ENCODE results near the gene SPTLC3. TPM values are rescaled to one million over a fixed set of nuclear protein-coding genes. Genes with fewer than 3 reads are reported as not detected.

Gene SPTLC3
- total RNA-seq, 2 donors from 2014 or later: 5.2 to 24.5 TPM

- H3K4me3 ChIP-seq: no peak overlapping the region
- 88% methylated on average over 3 of the region's 3 CpGs for WGBS
- no peak overlapping the region for H3K27ac ChIP-seq
- no peaks in the 10 kb centered on the region for H3K9me3 ChIP-seq
- H3K27me3 ChIP-seq (replicated peaks; ENCODE audit: insufficient read depth): no peaks in the 10 kb centered on the region
- H3K36me3 ChIP-seq: no peaks in the 10 kb centered on the region
- DNase-seq (ENCODE audit: low spot score): no peak
- no peaks in the 10 kb centered on the region for H3K4me1 ChIP-seq (replicated peaks)
- TF ChIP-seq POLR2A (IDR thresholded peaks at IDR 0.05): no peak
- TF ChIP-seq POLR2AphosphoS5 (IDR thresholded peaks at IDR 0.05): no peak
- no peak for TF ChIP-seq CTCF (IDR thresholded peaks at IDR 0.05)
- intact Hi-C loops (cut with DNase I): no loop called here
Observed at GRCh38 chr20:12998046-12998445, 10.7 kb upstream of the SPTLC3 start.

DNA sequence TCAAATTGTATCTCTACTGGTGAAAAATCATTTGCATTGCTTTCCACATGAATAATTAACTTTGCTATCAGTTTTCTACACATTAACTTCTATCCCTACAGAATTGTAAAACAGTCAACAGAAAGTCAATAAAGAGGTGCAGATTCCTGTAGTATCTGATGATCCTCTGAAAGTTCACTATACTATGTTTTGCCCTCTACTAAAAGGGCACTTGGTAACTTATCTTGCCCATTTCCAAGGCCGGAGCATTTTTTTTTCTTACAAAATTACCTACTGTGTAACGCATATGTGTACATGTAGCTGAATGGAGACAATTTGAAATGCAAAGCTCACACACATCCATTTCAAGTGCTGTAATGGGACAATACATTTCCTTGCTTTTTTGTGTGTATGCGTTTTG is 9.6 kb upstream of the SPTLC3 start:
- no peaks in the 10 kb centered on the region for H3K36me3 ChIP-seq
- intact Hi-C loops (cut with DNase I): no loop called here
- TF ChIP-seq POLR2AphosphoS5 (IDR thresholded peaks at IDR 0.05) (no peak), POLR2A (IDR thresholded peaks at IDR 0.05) (no peak), CTCF (IDR thresholded peaks at IDR 0.05) (no peak)
- no peak overlapping the region for H3K4me3 ChIP-seq
- no peaks in the 10 kb centered on the region for H3K4me1 ChIP-seq (replicated peaks)
- DNase-seq (ENCODE audit: low spot score): no peak
- no peak overlapping the region for H3K27ac ChIP-seq
- H3K27me3 ChIP-seq (replicated peaks; ENCODE audit: insufficient read depth): no peaks in the 10 kb centered on the region
- no peaks in the 10 kb centered on the region for H3K9me3 ChIP-seq
- WGBS: 94% methylated on average over 3 of the region's 3 CpGs

- no peaks in the 10 kb centered on the region for H3K9me3 ChIP-seq
- DNase-seq (ENCODE audit: low spot score): no peak
- no peak overlapping the region for H3K27ac ChIP-seq
- no peaks in the 10 kb centered on the region for H3K36me3 ChIP-seq
- no peaks in the 10 kb centered on the region for H3K27me3 ChIP-seq (replicated peaks; ENCODE audit: insufficient read depth)
- intact Hi-C loops (cut with DNase I): no loop called here
- WGBS: 86% methylated on average over 5 of the region's 5 CpGs
- H3K4me1 ChIP-seq (replicated peaks): no peaks in the 10 kb centered on the region
- TF ChIP-seq POLR2A (IDR thresholded peaks at IDR 0.05) (no peak), CTCF (IDR thresholded peaks at IDR 0.05) (no peak), POLR2AphosphoS5 (IDR thresholded peaks at IDR 0.05) (no peak)
- H3K4me3 ChIP-seq: no peak overlapping the region
Observed at GRCh38 chr20:13002251-13002650, 6.5 kb upstream of the SPTLC3 start.

DNA sequence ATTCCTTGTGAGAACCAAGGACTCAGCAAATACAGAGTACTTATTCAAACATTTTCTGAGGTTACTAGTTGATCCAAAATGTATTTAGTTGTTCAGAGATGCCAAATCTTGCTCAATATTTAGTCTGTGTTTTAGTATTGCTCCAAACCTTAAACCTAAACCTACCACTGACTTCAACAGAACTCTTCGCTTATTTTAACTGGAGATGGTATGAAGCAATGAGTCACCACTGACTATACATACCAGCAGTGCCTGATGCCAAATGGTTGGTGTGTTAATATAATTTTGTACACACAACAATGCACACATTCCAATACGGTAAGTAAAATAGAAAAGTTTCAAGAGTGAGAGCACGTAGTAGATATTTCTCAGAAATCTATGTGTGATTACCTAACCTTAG is 1.9 kb upstream of the SPTLC3 start:
- H3K4me3 ChIP-seq: no peak overlapping the region
- no peak for TF ChIP-seq POLR2AphosphoS5 (IDR thresholded peaks at IDR 0.05)
- no peak for TF ChIP-seq POLR2A (IDR thresholded peaks at IDR 0.05)
- TF ChIP-seq CTCF (IDR thresholded peaks at IDR 0.05): no peak
- H3K4me1 ChIP-seq (replicated peaks): peaks cover 4% of the 10 kb centered on the region
- DNase-seq (ENCODE audit: low spot score): no peak
- intact Hi-C loops (cut with DNase I): no loop called here
- no peaks in the 10 kb centered on the region for H3K9me3 ChIP-seq
- no peaks in the 10 kb centered on the region for H3K27me3 ChIP-seq (replicated peaks; ENCODE audit: insufficient read depth)
- 65% methylated on average over 3 of the region's 3 CpGs for WGBS
- H3K27ac ChIP-seq: no peak overlapping the region
- H3K36me3 ChIP-seq: no peaks in the 10 kb centered on the region

GRCh38 chr20:13007596-13007995 is 1.2 kb upstream of the SPTLC3 start:
- WGBS: 62% methylated on average over 3 of the region's 3 CpGs
- Histone ChIP-seq H3K27me3 (replicated peaks; ENCODE audit: insufficient read depth) (no peaks in the 10 kb centered on the region), H3K4me3 (no peak overlapping the region), H3K9me3 (no peaks in the 10 kb centered on the region), H3K4me1 (replicated peaks) (peaks cover 4% of the 10 kb centered on the region), H3K27ac (no peak overlapping the region), H3K36me3 (no peaks in the 10 kb centered on the region)
- no peak for DNase-seq (ENCODE audit: low spot score)
- intact Hi-C loops (cut with DNase I): no loop called here
- TF ChIP-seq CTCF (IDR thresholded peaks at IDR 0.05) (no peak), POLR2AphosphoS5 (IDR thresholded peaks at IDR 0.05) (no peak), POLR2A (IDR thresholded peaks at IDR 0.05) (no peak)

All from prostate gland (tissue), 2 donors.